ENCODE measurements around the gene SVOP. TPM values are rescaled to one million over a fixed set of nuclear protein-coding genes. Genes with fewer than 3 reads are reported as not detected.

The SVOP gene
- total RNA-seq, 2 donors from 2014 or later = not detected

GRCh38 chr12:108928695-108929094 is 92.2 kb downstream of the SVOP start:
- ATAC-seq (no peak), DNase-seq (ENCODE audit: low spot score in 2 of 2) (no peak)
- H3K36me3 Mint-ChIP-seq = no peaks in the 10 kb centered on the region
- H3K9me3 Mint-ChIP-seq = peaks cover 6 to 9% of the 10 kb centered on the region in 2 donors
- H3K27ac Mint-ChIP-seq = no peak overlapping the region

DNA sequence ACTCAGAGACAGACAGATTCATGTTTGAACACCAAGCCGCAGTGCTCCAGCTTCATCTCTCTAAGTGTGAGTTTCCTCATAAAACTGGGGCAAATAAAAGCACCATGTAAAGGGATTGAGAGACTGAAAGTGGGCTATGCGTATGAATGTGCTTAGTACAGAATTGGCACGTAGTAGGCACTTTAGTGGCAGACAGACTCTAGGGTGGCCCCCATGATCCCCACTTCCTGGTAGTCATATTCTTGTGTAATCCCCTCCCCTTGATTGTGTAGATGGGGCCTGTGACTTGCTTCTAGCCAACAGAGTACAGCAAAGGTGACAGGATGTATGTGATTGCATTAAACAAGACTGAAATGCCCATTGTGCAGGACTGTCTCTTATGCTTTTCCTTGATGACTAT is 98.0 kb downstream of the SVOP start:
- no peak for ATAC-seq

DNA sequence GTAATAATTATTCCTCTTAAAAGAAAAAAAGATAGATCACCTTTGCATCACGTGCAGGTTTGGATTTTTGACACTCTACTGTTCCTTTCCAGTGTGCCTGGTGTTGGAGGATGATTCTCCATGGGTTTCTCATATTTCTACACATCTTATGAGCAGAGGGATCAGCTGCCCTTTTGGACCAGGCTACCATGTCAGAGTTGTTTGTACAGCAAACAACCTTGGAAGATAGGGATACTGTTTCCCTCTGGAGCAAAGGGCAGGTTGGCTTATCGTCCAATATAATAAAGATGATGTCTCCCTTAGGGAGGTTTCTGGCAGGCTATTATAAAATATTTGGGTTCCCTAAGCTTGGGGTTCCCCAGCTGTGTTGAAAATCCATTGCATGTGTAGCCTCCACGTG is 98.9 kb downstream of the SVOP start:
- Mint-ChIP-seq H3K27ac (no peak overlapping the region), H3K36me3 (no peaks in the 10 kb centered on the region), H3K9me3 (peaks cover 13 to 17% of the 10 kb centered on the region in 2 donors)
- DNase-seq (ENCODE audit: low spot score in 2 of 2) (no peak), ATAC-seq (no peak)

More for the DNA sequence above, 98.0 kb downstream of the SVOP start:
- H3K36me3 Mint-ChIP-seq = no peaks in the 10 kb centered on the region
- peaks cover 13 to 17% of the 10 kb centered on the region in 2 donors for H3K9me3 Mint-ChIP-seq
- no peak for DNase-seq (ENCODE audit: low spot score in 2 of 2)
- no peak overlapping the region for H3K27ac Mint-ChIP-seq

- Mint-ChIP-seq H3K36me3 (no peaks in the 10 kb centered on the region), H3K27ac (no peak overlapping the region), H3K9me3 (peaks cover 6 to 8% of the 10 kb centered on the region in 2 donors)
- no peak for ATAC-seq
- DNase-seq (ENCODE audit: low spot score in 2 of 2) = no peak
Observed at GRCh38 chr12:108918960-108919642, 101.8 kb downstream of the SVOP start.

- H3K27ac Mint-ChIP-seq = no peak overlapping the region
- no peak for DNase-seq (ENCODE audit: low spot score in 2 of 2)
- peaks cover 6 to 8% of the 10 kb centered on the region in 2 donors for H3K9me3 Mint-ChIP-seq
- no peak for ATAC-seq
- H3K36me3 Mint-ChIP-seq = no peaks in the 10 kb centered on the region
Observed at GRCh38 chr12:108918206-108918605, 102.7 kb downstream of the SVOP start.

DNA sequence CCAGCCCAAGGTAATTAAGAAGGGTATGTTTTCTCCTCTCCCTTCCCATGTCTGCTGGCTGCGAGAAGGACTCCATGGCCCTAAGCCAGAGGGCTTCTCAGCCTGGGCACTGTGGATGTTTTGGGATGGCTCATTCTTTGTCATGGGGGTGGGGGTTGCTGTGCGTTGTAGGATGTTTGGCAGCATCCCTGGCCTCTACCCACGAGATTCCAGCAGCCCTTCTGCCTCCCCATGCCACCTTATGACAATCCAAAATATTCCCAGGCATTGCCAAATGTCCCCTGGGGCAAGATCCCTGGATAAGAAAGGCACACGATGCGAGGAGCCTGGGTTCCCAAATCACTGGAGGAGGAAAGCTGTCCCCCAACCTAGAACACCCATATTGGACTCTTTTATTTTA is 104.5 kb downstream of the SVOP start:
- no peak for DNase-seq (ENCODE audit: low spot score in 2 of 2)
- H3K27ac Mint-ChIP-seq = no peak overlapping the region
- H3K9me3 Mint-ChIP-seq = peaks cover 6 to 8% of the 10 kb centered on the region in 2 donors
- H3K36me3 Mint-ChIP-seq = no peaks in the 10 kb centered on the region
- ATAC-seq = no peak

GRCh38 chr12:108915632-108916133 is 105.2 kb downstream of the SVOP start:
- Mint-ChIP-seq H3K9me3 (peaks cover 6 to 8% of the 10 kb centered on the region in 2 donors), H3K36me3 (no peaks in the 10 kb centered on the region)
- ATAC-seq = no peak

DNA sequence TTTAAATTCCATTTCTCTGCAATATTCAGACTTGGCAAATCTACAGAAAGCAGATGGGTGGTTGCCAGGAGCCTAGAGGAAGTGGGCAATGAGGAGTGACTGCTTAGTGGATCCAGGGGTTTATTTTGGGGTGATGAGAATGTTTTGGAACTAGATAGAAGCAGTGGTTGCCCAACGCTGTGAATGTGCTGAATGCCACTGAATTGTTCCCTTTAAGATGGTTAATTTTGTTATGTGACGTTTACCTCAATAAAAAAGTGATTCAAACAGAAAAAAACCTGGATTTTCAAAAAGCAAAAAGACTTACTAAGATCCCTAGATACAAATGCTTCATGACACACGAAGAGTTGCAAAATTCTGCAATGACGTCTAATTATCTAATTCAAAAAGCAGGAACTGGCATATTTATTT is 106.7 kb downstream of the SVOP start:
- DNase-seq (ENCODE audit: low spot score in 2 of 2) (no peak), ATAC-seq (no peak)
- no peak overlapping the region for H3K27ac Mint-ChIP-seq
- H3K9me3 Mint-ChIP-seq = no peaks in the 10 kb centered on the region
- no peaks in the 10 kb centered on the region for H3K36me3 Mint-ChIP-seq

More at GRCh38 chr12:108915632-108916133, 105.2 kb downstream of the SVOP start:
- H3K27ac Mint-ChIP-seq = no peak overlapping the region
- DNase-seq (ENCODE audit: low spot score in 2 of 2) = no peak

GRCh38 chr12:108912361-108912760 is 108.5 kb downstream of the SVOP start:
- DNase-seq (ENCODE audit: low spot score in 2 of 2) = no peak
- Mint-ChIP-seq H3K9me3 (no peaks in the 10 kb centered on the region), H3K27ac (no peak overlapping the region), H3K36me3 (no peaks in the 10 kb centered on the region)
- ATAC-seq = no peak

GRCh38 chr12:108911915-108912314 is 109.0 kb downstream of the SVOP start:
- no peak for DNase-seq (ENCODE audit: low spot score in 2 of 2)
- H3K27ac Mint-ChIP-seq = no peak overlapping the region
- H3K9me3 Mint-ChIP-seq = no peaks in the 10 kb centered on the region
- no peaks in the 10 kb centered on the region for H3K36me3 Mint-ChIP-seq
- no peak for ATAC-seq

GRCh38 chr12:108910336-108910735 is 110.5 kb downstream of the SVOP start:
- Mint-ChIP-seq H3K9me3 (no peaks in the 10 kb centered on the region), H3K27ac (no peak overlapping the region), H3K36me3 (no peaks in the 10 kb centered on the region)
- no peak for ATAC-seq
- DNase-seq (ENCODE audit: low spot score in 2 of 2) = no peak

GRCh38 chr12:108907839-108908351 is 113.0 kb downstream of the SVOP start:
- Mint-ChIP-seq H3K9me3 (no peaks in the 10 kb centered on the region), H3K36me3 (no peaks in the 10 kb centered on the region), H3K27ac (no peak overlapping the region)
- no peak for DNase-seq (ENCODE audit: low spot score in 2 of 2)
- no peak for ATAC-seq

GRCh38 chr12:108906971-108907370 is 113.9 kb downstream of the SVOP start:
- DNase-seq (ENCODE audit: low spot score in 2 of 2) (no peak), ATAC-seq (no peak)
- H3K27ac Mint-ChIP-seq = no peak overlapping the region
- H3K9me3 Mint-ChIP-seq = no peaks in the 10 kb centered on the region
- no peaks in the 10 kb centered on the region for H3K36me3 Mint-ChIP-seq

DNA sequence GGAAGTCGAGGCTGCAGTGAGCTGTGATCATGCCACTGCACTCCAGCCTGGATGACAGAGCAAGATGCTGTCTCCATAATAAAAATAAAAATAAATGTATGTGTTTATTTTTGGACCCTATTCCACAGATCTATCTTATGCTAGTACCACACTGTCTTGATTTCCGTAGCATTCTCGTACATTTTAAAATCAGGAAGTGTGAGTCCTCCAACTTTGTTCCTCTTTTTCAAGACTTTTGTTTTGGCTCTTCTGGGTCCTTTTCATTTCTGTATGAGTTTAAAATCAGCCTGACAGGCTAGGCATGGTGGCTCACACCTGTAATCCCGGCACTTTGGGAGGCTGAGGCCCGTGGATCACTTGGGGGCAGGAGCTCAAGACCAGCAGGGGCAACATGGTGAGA is 115.1 kb downstream of the SVOP start:
- Mint-ChIP-seq H3K36me3 (no peaks in the 10 kb centered on the region), H3K27ac (no peak overlapping the region), H3K9me3 (no peaks in the 10 kb centered on the region)
- ATAC-seq (no peak), DNase-seq (ENCODE audit: low spot score in 2 of 2) (no peak)

GRCh38 chr12:108899145-108899544 is 121.7 kb downstream of the SVOP start:
- ATAC-seq (no peak), DNase-seq (ENCODE audit: low spot score in 2 of 2) (no peak)
- Mint-ChIP-seq H3K9me3 (peaks cover 0 to 4% of the 10 kb centered on the region in 2 donors), H3K27ac (no peak overlapping the region), H3K36me3 (no peaks in the 10 kb centered on the region)

- ATAC-seq (no peak), DNase-seq (ENCODE audit: low spot score in 2 of 2) (no peak)
- no peak overlapping the region for H3K27ac Mint-ChIP-seq
- H3K9me3 Mint-ChIP-seq = peaks cover 0 to 4% of the 10 kb centered on the region in 2 donors
- no peaks in the 10 kb centered on the region for H3K36me3 Mint-ChIP-seq
Observed at GRCh38 chr12:108896817-108897216, 124.1 kb downstream of the SVOP start.

DNA sequence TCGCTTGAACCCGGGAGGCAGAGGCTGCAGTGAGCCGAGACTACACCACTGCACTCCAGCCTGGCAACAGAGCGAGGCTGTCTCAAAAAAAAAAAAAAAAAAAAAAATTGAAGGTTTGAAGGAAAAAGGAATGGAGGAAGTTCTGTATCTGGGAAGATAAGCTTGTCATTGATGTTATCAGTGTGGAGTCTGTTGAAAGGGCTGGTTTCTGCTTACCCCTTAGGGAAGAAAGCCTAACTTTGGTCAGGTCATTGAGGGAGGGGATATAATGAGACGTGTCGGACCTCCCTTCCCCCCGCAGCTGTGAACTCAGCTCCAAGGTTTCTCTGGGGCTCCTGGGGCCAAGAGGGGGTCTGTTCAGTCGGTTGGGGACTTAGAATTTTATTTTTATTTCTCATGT is 124.5 kb downstream of the SVOP start:
- ATAC-seq = no peak
- peaks cover 0 to 4% of the 10 kb centered on the region in 2 donors for H3K9me3 Mint-ChIP-seq
- no peak overlapping the region for H3K27ac Mint-ChIP-seq
- no peaks in the 10 kb centered on the region for H3K36me3 Mint-ChIP-seq
- no peak for DNase-seq (ENCODE audit: low spot score in 2 of 2)

GRCh38 chr12:108895220-108895802 is 125.6 kb downstream of the SVOP start:
- ATAC-seq (no peak), DNase-seq (ENCODE audit: low spot score in 2 of 2) (no peak)
- H3K27ac Mint-ChIP-seq = no peak overlapping the region
- H3K36me3 Mint-ChIP-seq = no peaks in the 10 kb centered on the region
- H3K9me3 Mint-ChIP-seq = peaks cover 4% of the 10 kb centered on the region in 2 donors

Measured in activated naive CD4-positive, alpha-beta T cell treated with anti-CD3 and anti-CD28 coated beads, Interleukin-2, amount 50 U/mL, for 72 hours (primary cell).